ENCODE measurements around the gene IL1R1. TPM values are rescaled to one million over a fixed set of nuclear protein-coding genes. Genes with fewer than 3 reads are reported as not detected.
A peak's percentile ranks its signal among the peaks of the same experiment; 100 is the strongest.

Gene IL1R1
- total RNA-seq, 1 donor, result 89.8 TPM

- H3K4me1 ChIP-seq (ENCODE audit: insufficient read depth, low read length), result peaks cover 52% of the 10 kb centered on the region
- H3K27ac ChIP-seq (ENCODE audit: low read depth, low read length), result peak overlapping the region; percentile 99
- peaks cover 4% of the 10 kb centered on the region for H3K36me3 ChIP-seq (ENCODE audit: insufficient read depth, low read length)
- H4K20me1 ChIP-seq (ENCODE audit: insufficient read depth, low read length), result no peaks in the 10 kb centered on the region
- no peaks in the 10 kb centered on the region for H3K27me3 ChIP-seq (ENCODE audit: insufficient read depth, low read length)
- peak overlapping the region; percentile 45 for H3K4me2 ChIP-seq (ENCODE audit: insufficient read depth, low read length)
- no peak overlapping the region for H2AFZ ChIP-seq (ENCODE audit: low read length)
- H3K79me2 ChIP-seq (ENCODE audit: insufficient read depth, low read length), result no peaks in the 10 kb centered on the region
- no peak overlapping the region for H3K4me3 ChIP-seq (ENCODE audit: insufficient read depth, low read length)
- no peaks in the 10 kb centered on the region for H3K9me3 ChIP-seq (ENCODE audit: low read depth, low read length)
- no peak for TF ChIP-seq CTCF (IDR thresholded peaks at IDR 0.05; ENCODE audit: extremely low read depth, low read depth, low read length)
- no peak for DNase-seq (ENCODE audit: insufficient read length, low spot score, missing footprints)
Measured at GRCh38 chr2:102114851-102115497, 27.6 kb upstream of the IL1R1 start.

DNA sequence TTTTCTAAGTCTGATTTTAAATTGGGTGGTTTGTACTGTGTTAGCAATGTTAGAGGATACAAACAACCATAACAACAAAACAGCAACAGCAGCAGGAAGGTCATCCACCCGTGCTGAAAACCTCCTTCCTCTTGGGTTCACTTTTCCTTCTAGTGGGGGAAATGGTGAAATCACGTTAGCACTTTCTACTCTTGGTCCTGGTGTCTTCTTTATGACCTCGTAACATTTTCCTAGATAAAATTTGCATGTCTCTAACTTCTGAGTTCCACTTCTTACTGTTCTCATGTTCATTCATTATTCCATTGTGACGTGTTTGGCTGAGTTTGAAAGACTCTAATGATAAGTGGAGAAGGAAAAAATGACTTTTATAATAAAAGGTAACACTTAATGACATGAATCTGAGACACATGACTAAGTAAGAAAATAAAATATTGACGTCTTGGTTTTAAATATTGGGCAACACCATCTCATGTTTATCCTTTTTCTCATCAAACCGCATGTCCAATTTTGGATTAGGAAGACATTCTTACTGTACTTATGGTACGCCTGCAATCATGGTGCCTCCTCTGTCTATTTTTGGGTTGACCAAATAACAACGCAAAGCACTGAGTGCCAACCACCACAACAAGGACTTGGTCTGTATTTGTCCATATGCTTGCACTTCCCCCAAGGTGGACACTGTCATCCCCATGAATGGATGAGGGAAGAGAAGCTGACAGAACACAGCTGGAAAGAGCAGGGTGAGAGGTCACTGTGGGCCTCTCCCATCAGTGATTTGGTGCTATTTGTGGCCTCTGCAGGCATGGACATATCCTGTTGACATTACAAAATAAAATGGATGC lies 25.7 kb upstream of the IL1R1 start:
- no peak for DNase-seq (ENCODE audit: insufficient read length, low spot score, missing footprints)
- Histone ChIP-seq H3K4me1 (ENCODE audit: insufficient read depth, low read length) (peaks cover 58% of the 10 kb centered on the region), H3K79me2 (ENCODE audit: insufficient read depth, low read length) (no peaks in the 10 kb centered on the region)

DNA sequence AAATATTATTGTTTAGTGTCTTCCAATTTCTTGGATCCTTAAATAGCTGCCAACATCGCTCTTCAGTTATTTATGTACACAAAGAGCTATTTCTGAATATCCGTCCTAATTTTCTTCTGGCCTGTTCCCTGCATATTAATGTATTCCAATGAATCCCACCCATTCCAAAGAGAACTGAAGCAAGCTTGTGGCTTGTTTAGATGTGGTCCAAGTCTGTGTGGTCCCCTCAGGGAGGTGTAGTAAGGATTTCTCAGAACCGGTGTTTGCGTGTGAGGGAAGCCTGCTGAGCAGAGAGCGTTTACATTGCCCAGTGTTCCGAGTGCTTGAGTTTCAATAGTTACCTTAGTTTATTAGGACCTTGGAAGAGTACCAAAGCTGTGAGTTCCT lies 25.1 kb upstream of the IL1R1 start:
- no peaks in the 10 kb centered on the region for H3K79me2 ChIP-seq (ENCODE audit: insufficient read depth, low read length)
- H3K9me3 ChIP-seq (ENCODE audit: low read depth, low read length), result no peaks in the 10 kb centered on the region
- H3K4me3 ChIP-seq (ENCODE audit: insufficient read depth, low read length), result no peak overlapping the region
- peaks cover 63% of the 10 kb centered on the region for H3K4me1 ChIP-seq (ENCODE audit: insufficient read depth, low read length)
- no peak overlapping the region for H2AFZ ChIP-seq (ENCODE audit: low read length)
- peak overlapping the region; percentile 99 for H3K27ac ChIP-seq (ENCODE audit: low read depth, low read length)
- peak overlapping the region; percentile 33 for H3K4me2 ChIP-seq (ENCODE audit: insufficient read depth, low read length)
- TF ChIP-seq CTCF (IDR thresholded peaks at IDR 0.05; ENCODE audit: extremely low read depth, low read depth, low read length), result no peak
- no peaks in the 10 kb centered on the region for H4K20me1 ChIP-seq (ENCODE audit: insufficient read depth, low read length)
- H3K27me3 ChIP-seq (ENCODE audit: insufficient read depth, low read length), result no peaks in the 10 kb centered on the region
- DNase-seq (ENCODE audit: insufficient read length, low spot score, missing footprints), result no peak
- H3K36me3 ChIP-seq (ENCODE audit: insufficient read depth, low read length), result no peaks in the 10 kb centered on the region

More for the DNA sequence above, 25.7 kb upstream of the IL1R1 start:
- H4K20me1 ChIP-seq (ENCODE audit: insufficient read depth, low read length), result no peaks in the 10 kb centered on the region
- no peaks in the 10 kb centered on the region for H3K27me3 ChIP-seq (ENCODE audit: insufficient read depth, low read length)
- H3K4me3 ChIP-seq (ENCODE audit: insufficient read depth, low read length), result no peak overlapping the region
- H3K27ac ChIP-seq (ENCODE audit: low read depth, low read length), result peak overlapping the region; percentile 99
- no peak for TF ChIP-seq CTCF (IDR thresholded peaks at IDR 0.05; ENCODE audit: extremely low read depth, low read depth, low read length)
- peak overlapping the region; percentile 33 for H3K4me2 ChIP-seq (ENCODE audit: insufficient read depth, low read length)
- H3K9me3 ChIP-seq (ENCODE audit: low read depth, low read length), result no peaks in the 10 kb centered on the region
- no peaks in the 10 kb centered on the region for H3K36me3 ChIP-seq (ENCODE audit: insufficient read depth, low read length)
- no peak overlapping the region for H2AFZ ChIP-seq (ENCODE audit: low read length)

DNA sequence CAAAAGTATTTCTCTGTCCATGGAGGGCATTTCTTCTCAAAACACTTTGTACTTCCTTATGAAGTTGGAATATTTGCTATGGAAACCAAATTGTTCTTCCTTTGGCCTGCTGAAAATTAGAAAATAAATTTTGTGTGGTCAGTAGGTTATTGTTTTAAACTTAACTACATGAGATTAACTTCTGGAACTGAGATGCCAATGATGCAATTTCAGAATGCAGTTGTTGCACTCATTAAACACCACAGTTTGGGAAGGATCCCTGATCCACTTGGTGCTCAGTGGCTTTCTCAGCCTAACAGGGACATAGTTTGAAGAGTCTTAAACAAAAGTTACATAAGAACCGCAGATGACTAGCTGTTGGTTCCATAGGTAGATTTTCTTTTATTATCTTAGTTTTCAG lies 23.3 kb upstream of the IL1R1 start:
- peak overlapping the region; percentile 4 for H3K27ac ChIP-seq (ENCODE audit: low read depth, low read length)

More for the DNA sequence above, 23.3 kb upstream of the IL1R1 start:
- no peak overlapping the region for H3K4me3 ChIP-seq (ENCODE audit: insufficient read depth, low read length)
- H3K4me2 ChIP-seq (ENCODE audit: insufficient read depth, low read length), result no peak overlapping the region
- DNase-seq (ENCODE audit: insufficient read length, low spot score, missing footprints), result no peak
- H3K9me3 ChIP-seq (ENCODE audit: low read depth, low read length), result no peaks in the 10 kb centered on the region
- TF ChIP-seq CTCF (IDR thresholded peaks at IDR 0.05; ENCODE audit: extremely low read depth, low read depth, low read length), result no peak
- H4K20me1 ChIP-seq (ENCODE audit: insufficient read depth, low read length), result no peaks in the 10 kb centered on the region
- H3K79me2 ChIP-seq (ENCODE audit: insufficient read depth, low read length), result no peaks in the 10 kb centered on the region
- no peak overlapping the region for H2AFZ ChIP-seq (ENCODE audit: low read length)
- no peaks in the 10 kb centered on the region for H3K27me3 ChIP-seq (ENCODE audit: insufficient read depth, low read length)
- no peaks in the 10 kb centered on the region for H3K36me3 ChIP-seq (ENCODE audit: insufficient read depth, low read length)
- H3K4me1 ChIP-seq (ENCODE audit: insufficient read depth, low read length), result peaks cover 54% of the 10 kb centered on the region

All from osteoblast (primary cell).